HCT116 (cell line): ENCODE results near the gene KIF26B. TPM values are rescaled to one million over a fixed set of nuclear protein-coding genes. Genes with fewer than 3 reads are reported as not detected.

ENCODE experiments used
- ATAC-seq: fragments of 200-7000 bp; cut with Tn5 transposase; 2 replicates; pipeline ENCODE4 v1.9.1; 2020; ENCODE audit warnings: mild to moderate bottlenecking, moderate library complexity
- BruUV-seq: library from RNA; stranded (reverse); fragments of 400-500 nt; replicated peaks from 2 replicates; lab custom pipeline; 2021; lab: Mats Ljungman, UMichigan
- CTCF ChIA-PET: fragments of 300-600 bp; sonication (Branson Sonifier 250); formaldehyde crosslinking; loops from one replicate; lab custom pipeline; 2021; ENCODE audit warnings: antibody characterized with exemption; lab: Charles Lee
- POLR2A ChIA-PET: fragments of 300-600, 350-600 bp; sonication (Branson Sonifier 250); formaldehyde crosslinking; loops from one replicate; lab custom pipeline; 2021; ENCODE audit warnings: antibody characterized with exemption; lab: Charles Lee
- RAD21 ChIA-PET, 2 experiments: fragments of 300-600 bp; sonication (Branson Sonifier 250); formaldehyde crosslinking; loops; one replicate each; lab custom pipeline; 2023; ENCODE audit warnings: low total read pairs in 2 of 2; ENCODE audit not compliant: uncharacterized antibody in 2 of 2, unreplicated experiment in 2 of 2, low non-redundant PET in 1 of 2; lab: Charles Lee
- DNase-seq: peaks from one replicate; pipeline ENCODE4 v3.0.0-alpha.2; 2010; ENCODE audit warnings: low read depth, low spot score
- H2AFZ ChIP-seq: fragments of 200-600 bp; shearing (Covaris generic), sonication (generic); 2 replicates; pipeline ENCODE4 v1.6.1; 2017; ENCODE audit warnings: low read depth, mixed run types, mixed read lengths, antibody characterized with exemption, low read length; ENCODE audit not compliant: poor library complexity, severe bottlenecking
- H3K27ac ChIP-seq: 2 replicates; pipeline ENCODE4 v1.5.1; 2012; ENCODE audit warnings: low read depth, low read length
- H3K27me3 ChIP-seq: fragments of 200-600 bp; sonication (generic); 2 replicates; pipeline ENCODE4 v1.6.1; 2016; ENCODE audit warnings: mixed run types, low read length, mixed read lengths; ENCODE audit not compliant: insufficient read depth
- H3K36me3 ChIP-seq, 2 experiments: fragments of 200-500 bp in 1 of 2; fragments of 200-600 bp in 1 of 2; sonication (Bioruptor generic) in 1 of 2; sonication (generic) in 1 of 2; 2 replicates each; pipeline versions ENCODE4 v1.5.1 to v1.6.1; 2014 to 2016; ENCODE audit warnings: low read length in 2 of 2, inconsistent platforms in 1 of 2, mixed read lengths in 1 of 2, mixed run types in 1 of 2; ENCODE audit not compliant: insufficient read depth in 2 of 2, control insufficient read depth in 1 of 2
- H3K4me1 ChIP-seq, 2 experiments: fragments of 200-600 bp in 1 of 2; sonication (generic) in 1 of 2; 2 replicates each; pipeline versions ENCODE4 v1.5.1 to v1.6.1; 2012 to 2017; ENCODE audit warnings: low read length in 2 of 2, inconsistent platforms in 1 of 2, mild to moderate bottlenecking in 1 of 2, mixed read lengths in 1 of 2, mixed run types in 1 of 2, moderate library complexity in 1 of 2; ENCODE audit not compliant: insufficient read depth in 2 of 2, control insufficient read depth in 1 of 2
- H3K4me2 ChIP-seq: fragments of 200-600 bp; sonication (generic); 2 replicates; pipeline ENCODE4 v1.6.1; 2017; ENCODE audit warnings: mixed run types, low read length, mixed read lengths
- H3K4me3 ChIP-seq, 2 experiments: fragments of 200-600 bp in 1 of 2; sonication (generic) in 1 of 2; replicated peaks in 1 of 2; 2 replicates each; pipeline ENCODE4 v1.5.1; 2011 to 2016; ENCODE audit warnings: low read length in 2 of 2, control low read depth in 1 of 2, low read depth in 1 of 2, mild to moderate bottlenecking in 1 of 2, mixed read lengths in 1 of 2, mixed run types in 1 of 2
- H3K79me2 ChIP-seq: fragments of 200-600 bp; sonication (generic); 2 replicates; pipeline ENCODE4 v1.6.1; 2017; ENCODE audit warnings: mild to moderate bottlenecking, mixed run types, low read length, moderate library complexity, mixed read lengths; ENCODE audit not compliant: insufficient read depth
- H3K9ac ChIP-seq: fragments of 200-600 bp; sonication (generic); 2 replicates; pipeline ENCODE4 v1.6.1; 2016; ENCODE audit warnings: low read length, mixed read lengths
- H3K9me2 ChIP-seq: fragments of 200-600 bp; sonication (generic), shearing (Covaris generic); 2 replicates; pipeline ENCODE4 v1.6.1; 2017; ENCODE audit warnings: mixed run types, mild to moderate bottlenecking, moderate library complexity; ENCODE audit not compliant: insufficient read depth
- H3K9me3 ChIP-seq, 2 experiments: fragments of 200-500 bp in 1 of 2; fragments of 200-600 bp in 1 of 2; sonication (Bioruptor generic) in 1 of 2; sonication (generic) in 1 of 2; 2 replicates each; pipeline ENCODE4 v1.6.1; 2014 to 2017; ENCODE audit warnings: low read length in 2 of 2, mixed read lengths in 2 of 2, inconsistent platforms in 1 of 2, low read depth in 1 of 2, mild to moderate bottlenecking in 1 of 2, mixed run types in 1 of 2, moderate library complexity in 1 of 2; ENCODE audit not compliant: control insufficient read depth in 1 of 2, insufficient read depth in 1 of 2
- H4K20me1 ChIP-seq: fragments of 200-600 bp; sonication (generic), shearing (Covaris generic); 2 replicates; pipeline ENCODE4 v1.6.1; 2017; ENCODE audit warnings: mixed run types, mild to moderate bottlenecking, moderate library complexity; ENCODE audit not compliant: insufficient read depth
- CBX3 ChIP-seq: IDR thresholded peaks from 2 replicates; pipeline ENCODE4 v1.6.1; 2012; ENCODE audit warnings: low read depth
- CEBPB ChIP-seq: IDR thresholded peaks from 2 replicates; pipeline ENCODE4 v1.6.1; 2012; ENCODE audit warnings: low read depth
- EGR1 ChIP-seq: IDR thresholded peaks from 2 replicates; pipeline ENCODE4 v1.6.1; 2012; ENCODE audit warnings: low read depth
- EZH2 ChIP-seq: fragments of 200-600 bp; sonication (generic); IDR thresholded peaks from 2 replicates; pipeline ENCODE4 v1.6.1; 2017; ENCODE audit warnings: antibody characterized with exemption, mixed run types
- EZH2phosphoT487 ChIP-seq: fragments of 200-600 bp; IDR thresholded peaks from 2 replicates; pipeline ENCODE4 v1.6.1; 2018; ENCODE audit warnings: antibody characterized with exemption, borderline replicate concordance
- JUND ChIP-seq: IDR thresholded peaks from 2 replicates; pipeline ENCODE4 v1.6.1; 2012
- POLR2A ChIP-seq: IDR thresholded peaks from 2 replicates; pipeline ENCODE4 v1.7.0; 2011; ENCODE audit warnings: borderline replicate concordance; ENCODE audit not compliant: insufficient read depth, insufficient read length; ENCODE audit errors: extremely low read depth
- RAD21 ChIP-seq: IDR thresholded peaks from 2 replicates; pipeline ENCODE4 v1.6.1; 2012; ENCODE audit warnings: low read depth, mild to moderate bottlenecking
- SIN3A ChIP-seq: IDR thresholded peaks from 2 replicates; pipeline ENCODE4 v1.6.1; 2012; ENCODE audit warnings: low read depth
- SP1 ChIP-seq: IDR thresholded peaks from 2 replicates; pipeline ENCODE4 v1.6.1; 2012; ENCODE audit warnings: low read depth
- SRF ChIP-seq: IDR thresholded peaks from 2 replicates; pipeline ENCODE4 v1.6.1; 2012; ENCODE audit warnings: low read depth
- YY1 ChIP-seq: IDR thresholded peaks from 2 replicates; pipeline ENCODE4 v1.6.1; 2011; ENCODE audit warnings: low read length, low read depth, moderate library complexity, mild to moderate bottlenecking; ENCODE audit not compliant: insufficient replicate concordance; ENCODE audit errors: extremely low read depth
- ZFX ChIP-seq: fragments of 450-650 bp; IDR thresholded peaks from 2 replicates; pipeline ENCODE4 v1.6.1; 2017
- ZNF274 ChIP-seq: fragments of 200-500 bp; sonication (Bioruptor generic); IDR thresholded peaks from 2 replicates; pipeline ENCODE4 v1.6.1; 2014; ENCODE audit warnings: mild to moderate bottlenecking, low read depth, low read length, inconsistent platforms
- intact Hi-C: fragments of 100-400 bp; cut with micrococcal nuclease; formaldehyde crosslinking; loops from 2 replicates; pipeline ENCODE4 v1.10.0; 2022
- total RNA-seq: library from RNA; stranded (reverse); gene quantifications from one replicate; pipeline ENCODE4 v1.2.1, GENCODE V29; 2021; ENCODE audit not compliant: unreplicated experiment
- TF ChIP-seq, protein P1 (sequence below): IDR thresholded peaks from 2 replicates; pipeline ENCODE4 v1.6.1; 2012
- TF ChIP-seq, protein P2 (sequence below): IDR thresholded peaks from 2 replicates; pipeline ENCODE4 v1.6.1; 2011; ENCODE audit warnings: mild to moderate bottlenecking, low read length, moderate library complexity; ENCODE audit not compliant: insufficient replicate concordance; ENCODE audit errors: extremely low read depth
- TF ChIP-seq, protein P3 (sequence below): IDR thresholded peaks from 2 replicates; pipeline ENCODE4 v1.6.1; 2012; ENCODE audit warnings: low read depth

Gene KIF26B
- total RNA-seq, 1 experiment from 2014 or later, result 0.49 TPM

DNA sequence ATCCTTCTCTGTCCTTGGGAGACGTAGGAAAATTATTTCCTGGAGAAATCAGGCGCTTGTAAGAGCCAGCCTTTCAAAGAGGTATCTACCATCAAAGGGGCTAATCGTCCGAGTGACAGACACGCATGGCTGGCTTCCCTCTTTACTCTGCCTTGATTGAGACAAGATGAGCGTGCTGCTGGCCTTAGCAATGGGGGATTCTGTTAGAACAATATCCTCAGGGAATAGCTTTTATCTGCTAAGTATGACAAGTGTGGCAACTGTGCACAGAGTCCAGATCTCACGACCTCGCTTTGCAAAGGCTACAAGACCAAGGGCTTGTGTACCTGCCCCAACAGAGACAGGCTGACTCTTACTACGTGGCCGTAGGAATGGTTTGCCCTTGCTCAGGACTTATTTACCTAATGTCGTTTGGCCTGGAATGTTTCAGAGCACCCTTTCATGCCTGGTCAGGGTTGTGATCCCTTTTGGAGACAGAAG lies 417.1 kb downstream of the KIF26B start:
- Histone ChIP-seq H3K4me3 (no peak overlapping the region), H3K79me2 (no peaks in the 10 kb centered on the region), H3K36me3 (no peaks in the 10 kb centered on the region), H4K20me1 (no peaks in the 10 kb centered on the region), H3K9ac (no peak overlapping the region), H3K4me1 (no peaks in the 10 kb centered on the region)
- no peak for ATAC-seq
- intact Hi-C loops, result no loop called here
- RAD21 ChIA-PET, result no interaction called here
- CTCF ChIA-PET, result no interaction called here
- TF ChIP-seq YY1 (no peak), JUND (no peak), SP1 (no peak), RAD21 (no peak), EZH2phosphoT487 (no peak), SIN3A (no peak), CEBPB (no peak), ZFX (no peak), ZNF274 (no peak), EZH2 (no peak), CBX3 (no peak), SRF (no peak)
- TF ChIP-seq, protein P1, sequence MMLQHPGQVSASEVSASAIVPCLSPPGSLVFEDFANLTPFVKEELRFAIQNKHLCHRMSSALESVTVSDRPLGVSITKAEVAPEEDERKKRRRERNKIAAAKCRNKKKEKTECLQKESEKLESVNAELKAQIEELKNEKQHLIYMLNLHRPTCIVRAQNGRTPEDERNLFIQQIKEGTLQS, result no peak
- TF ChIP-seq, all 23 proteins: peak for 0
- POLR2A ChIA-PET, result no interaction called here
- H3K4me2 ChIP-seq, result no peak overlapping the region
- H3K27ac ChIP-seq, result no peak overlapping the region
- 0 out of 2 replicates have a peak, but pooled peaks cover 7% of the 10 kb centered on the region for H3K27me3 ChIP-seq
- DNase-seq, result no peak
- no peak overlapping the region for H2AFZ ChIP-seq
- no peaks in the 10 kb centered on the region for H3K9me2 ChIP-seq
- BruUV-seq, result no TSS peak
- no peaks in the 10 kb centered on the region for H3K9me3 ChIP-seq

DNA sequence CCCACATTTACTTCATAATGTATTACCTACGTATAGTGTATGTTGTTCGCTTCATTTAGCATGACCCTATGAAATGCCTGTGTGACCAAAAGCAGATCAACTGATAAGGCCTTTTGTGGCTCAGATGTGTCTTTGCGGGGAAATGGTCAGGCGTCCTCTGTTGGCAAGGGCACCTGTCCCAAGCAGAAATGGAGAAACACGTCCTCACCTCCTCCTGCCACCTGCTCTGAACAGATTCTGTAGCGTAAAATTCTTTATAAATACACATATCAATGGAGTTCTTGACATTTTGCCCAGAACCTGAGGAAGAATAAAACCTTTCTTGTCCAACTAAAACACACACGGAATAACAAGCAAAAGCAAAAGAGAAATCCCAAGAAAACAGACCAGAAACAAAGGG lies 417.9 kb downstream of the KIF26B start:
- ChIA-PET RAD21 (no interaction called here), CTCF (no interaction called here), POLR2A (no interaction called here)
- Histone ChIP-seq H3K4me3 (no peak overlapping the region), H3K27ac (no peak overlapping the region), H3K4me1 (no peaks in the 10 kb centered on the region), H2AFZ (no peak overlapping the region), H3K9ac (no peak overlapping the region), H3K36me3 (no peaks in the 10 kb centered on the region), H3K27me3 (0 out of 2 replicates have a peak, but pooled peaks cover 11% of the 10 kb centered on the region), H3K79me2 (no peaks in the 10 kb centered on the region), H3K9me2 (no peaks in the 10 kb centered on the region), H4K20me1 (no peaks in the 10 kb centered on the region), H3K4me2 (no peak overlapping the region), H3K9me3 (no peaks in the 10 kb centered on the region)
- ATAC-seq, result no peak
- no peak for DNase-seq
- intact Hi-C loops, result no loop called here
- no TSS peak for BruUV-seq
- TF ChIP-seq POLR2A (no peak), SIN3A (no peak), JUND (no peak), CEBPB (no peak), ZNF274 (no peak), EGR1 (no peak), EZH2phosphoT487 (no peak), SP1 (no peak)
- TF ChIP-seq, protein P2, sequence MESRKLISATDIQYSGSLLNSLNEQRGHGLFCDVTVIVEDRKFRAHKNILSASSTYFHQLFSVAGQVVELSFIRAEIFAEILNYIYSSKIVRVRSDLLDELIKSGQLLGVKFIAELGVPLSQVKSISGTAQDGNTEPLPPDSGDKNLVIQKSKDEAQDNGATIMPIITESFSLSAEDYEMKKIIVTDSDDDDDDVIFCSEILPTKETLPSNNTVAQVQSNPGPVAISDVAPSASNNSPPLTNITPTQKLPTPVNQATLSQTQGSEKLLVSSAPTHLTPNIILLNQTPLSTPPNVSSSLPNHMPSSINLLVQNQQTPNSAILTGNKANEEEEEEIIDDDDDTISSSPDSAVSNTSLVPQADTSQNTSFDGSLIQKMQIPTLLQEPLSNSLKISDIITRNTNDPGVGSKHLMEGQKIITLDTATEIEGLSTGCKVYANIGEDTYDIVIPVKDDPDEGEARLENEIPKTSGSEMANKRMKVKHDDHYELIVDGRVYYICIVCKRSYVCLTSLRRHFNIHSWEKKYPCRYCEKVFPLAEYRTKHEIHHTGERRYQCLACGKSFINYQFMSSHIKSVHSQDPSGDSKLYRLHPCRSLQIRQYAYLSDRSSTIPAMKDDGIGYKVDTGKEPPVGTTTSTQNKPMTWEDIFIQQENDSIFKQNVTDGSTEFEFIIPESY, result no peak
- TF ChIP-seq, protein P3, sequence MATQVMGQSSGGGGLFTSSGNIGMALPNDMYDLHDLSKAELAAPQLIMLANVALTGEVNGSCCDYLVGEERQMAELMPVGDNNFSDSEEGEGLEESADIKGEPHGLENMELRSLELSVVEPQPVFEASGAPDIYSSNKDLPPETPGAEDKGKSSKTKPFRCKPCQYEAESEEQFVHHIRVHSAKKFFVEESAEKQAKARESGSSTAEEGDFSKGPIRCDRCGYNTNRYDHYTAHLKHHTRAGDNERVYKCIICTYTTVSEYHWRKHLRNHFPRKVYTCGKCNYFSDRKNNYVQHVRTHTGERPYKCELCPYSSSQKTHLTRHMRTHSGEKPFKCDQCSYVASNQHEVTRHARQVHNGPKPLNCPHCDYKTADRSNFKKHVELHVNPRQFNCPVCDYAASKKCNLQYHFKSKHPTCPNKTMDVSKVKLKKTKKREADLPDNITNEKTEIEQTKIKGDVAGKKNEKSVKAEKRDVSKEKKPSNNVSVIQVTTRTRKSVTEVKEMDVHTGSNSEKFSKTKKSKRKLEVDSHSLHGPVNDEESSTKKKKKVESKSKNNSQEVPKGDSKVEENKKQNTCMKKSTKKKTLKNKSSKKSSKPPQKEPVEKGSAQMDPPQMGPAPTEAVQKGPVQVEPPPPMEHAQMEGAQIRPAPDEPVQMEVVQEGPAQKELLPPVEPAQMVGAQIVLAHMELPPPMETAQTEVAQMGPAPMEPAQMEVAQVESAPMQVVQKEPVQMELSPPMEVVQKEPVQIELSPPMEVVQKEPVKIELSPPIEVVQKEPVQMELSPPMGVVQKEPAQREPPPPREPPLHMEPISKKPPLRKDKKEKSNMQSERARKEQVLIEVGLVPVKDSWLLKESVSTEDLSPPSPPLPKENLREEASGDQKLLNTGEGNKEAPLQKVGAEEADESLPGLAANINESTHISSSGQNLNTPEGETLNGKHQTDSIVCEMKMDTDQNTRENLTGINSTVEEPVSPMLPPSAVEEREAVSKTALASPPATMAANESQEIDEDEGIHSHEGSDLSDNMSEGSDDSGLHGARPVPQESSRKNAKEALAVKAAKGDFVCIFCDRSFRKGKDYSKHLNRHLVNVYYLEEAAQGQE, result no peak
